Upper lobe of right lung (tissue), 1 donor: ENCODE results near the gene LDB2. TPM values are rescaled to one million over a fixed set of nuclear protein-coding genes. Genes with fewer than 3 reads are reported as not detected.
A peak's percentile ranks its signal among the peaks of the same experiment; 100 is the strongest.

Source experiments
- ATAC-seq: fragments of 200-7000 bp; cut with Tn5 transposase; one replicate; pipeline ENCODE4 v1.9.1; 2020; ENCODE audit warnings: mild to moderate bottlenecking, moderate library complexity
- DNase-seq: peaks from one replicate; pipeline ENCODE4 v3.0.0-alpha.2; 2020
- H3K27ac ChIP-seq: fragments of 200-600 bp; one replicate; pipeline ENCODE4 v1.8.0; 2022
- H3K27me3 ChIP-seq: fragments of 200-600 bp; one replicate; pipeline ENCODE4 v1.8.0; 2022; ENCODE audit warnings: mild to moderate bottlenecking
- H3K36me3 ChIP-seq: fragments of 200-600 bp; one replicate; pipeline ENCODE4 v1.8.0; 2022
- H3K4me1 ChIP-seq: fragments of 200-600 bp; one replicate; pipeline ENCODE4 v1.8.0; 2022
- H3K4me3 ChIP-seq: fragments of 200-600 bp; one replicate; pipeline ENCODE4 v1.8.0; 2022; ENCODE audit warnings: mild to moderate bottlenecking
- H3K9me3 ChIP-seq: fragments of 200-600 bp; one replicate; pipeline ENCODE4 v1.8.0; 2022
- CTCF ChIP-seq: fragments of 200-600 bp; IDR thresholded peaks from one replicate; pipeline ENCODE4 v1.8.0; 2022; ENCODE audit warnings: antibody characterized with exemption
- intact Hi-C: fragments of 100-400 bp; cut with DNase I; formaldehyde crosslinking; loops from one replicate; pipeline ENCODE4 v1.11.0; 2022
- total RNA-seq: library from RNA; stranded (reverse); fragmentation: NEBNext Ultra II Directional; extraction: Animal tissue kit (Norgen Biotek cat#: 25700); gene quantifications from one replicate; pipeline ENCODE4 v1.2.1, GENCODE V29; 2021
- donor health status: DM: no; HTN: yes; CAD: no; lungs with severe emphysema.

The LDB2 gene
- total RNA-seq, 1 donor from 2014 or later: 139 TPM

DNA sequence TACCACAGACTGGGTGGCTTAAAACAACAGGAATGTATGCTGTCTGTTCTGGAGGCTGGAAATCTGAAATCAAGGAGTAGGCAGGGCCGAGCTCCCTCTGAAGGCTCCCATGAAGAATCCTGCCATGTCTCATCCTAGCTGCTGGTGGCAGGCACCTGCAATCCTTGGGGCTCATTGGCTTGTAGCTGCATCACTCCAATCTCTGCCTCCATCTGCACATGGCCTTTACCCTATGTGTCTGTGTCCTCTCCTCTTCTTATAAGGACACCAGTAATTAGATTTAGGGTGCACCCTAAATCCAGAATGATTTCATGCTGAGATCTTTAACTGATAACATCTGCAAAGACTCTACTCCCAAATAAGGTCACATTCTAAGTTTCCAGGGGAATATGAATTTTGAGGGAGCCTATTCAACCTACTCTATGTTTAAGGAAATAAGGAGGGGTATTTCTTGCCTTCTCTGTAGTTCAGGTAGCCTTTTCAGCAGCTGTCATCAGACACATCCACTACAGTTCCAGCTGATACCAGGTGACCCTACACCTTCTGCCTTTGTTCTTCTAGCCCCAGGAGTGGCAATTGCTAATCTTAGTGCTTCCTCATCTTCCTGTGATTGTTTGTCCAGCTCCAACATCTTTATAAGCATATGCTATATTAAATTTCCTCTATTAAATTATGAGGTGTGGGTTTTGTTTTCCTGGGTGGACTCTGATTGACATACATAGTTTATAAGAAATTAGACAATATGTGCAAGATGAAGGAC is 377.1 kb downstream of the LDB2 start:
- no peak for ATAC-seq
- intact Hi-C loops: no loop called here

DNA sequence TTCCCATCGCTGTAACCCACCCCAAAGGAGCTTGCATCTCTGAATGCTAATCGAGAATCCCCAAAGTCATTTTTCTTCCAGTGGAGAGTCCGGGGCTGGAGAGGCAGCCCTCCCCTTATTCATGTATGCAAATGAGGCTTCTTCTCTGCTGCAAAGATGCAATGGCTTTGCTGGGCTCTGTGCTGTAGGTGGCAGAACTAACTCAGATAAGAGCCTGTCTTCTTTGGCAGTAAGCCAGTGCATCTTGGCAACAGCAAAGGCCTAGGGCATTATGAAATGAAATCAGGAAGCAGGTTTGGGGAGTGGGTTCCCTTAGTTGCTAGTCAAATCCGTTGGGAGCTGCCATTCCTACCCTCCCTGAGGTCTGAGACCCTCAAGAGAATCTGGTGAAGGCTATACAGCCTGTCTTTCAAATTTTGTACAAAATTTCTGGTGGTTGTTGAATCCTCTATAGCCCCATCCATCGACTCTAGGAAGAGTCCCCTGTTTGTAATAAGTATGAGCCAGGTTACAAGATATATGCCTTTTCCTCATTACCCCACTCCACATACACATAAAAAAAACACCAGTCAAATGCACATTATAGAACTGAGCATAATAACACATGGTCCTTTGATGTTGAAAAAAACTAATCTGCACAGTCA is 381.5 kb downstream of the LDB2 start:
- peak; percentile 48 for TF ChIP-seq CTCF
- Histone ChIP-seq H3K4me1 (no peaks in the 10 kb centered on the region), H3K4me3 (no peak overlapping the region), H3K36me3 (no peaks in the 10 kb centered on the region), H3K27ac (no peak overlapping the region), H3K27me3 (no peaks in the 10 kb centered on the region), H3K9me3 (no peaks in the 10 kb centered on the region)
- ATAC-seq (peak; percentile 59), DNase-seq (no peak)
- intact Hi-C loops: no loop called here

More for the DNA sequence above, 377.1 kb downstream of the LDB2 start:
- no peaks in the 10 kb centered on the region for H3K36me3 ChIP-seq
- no peak for DNase-seq
- H3K4me1 ChIP-seq: peaks cover 11% of the 10 kb centered on the region
- no peaks in the 10 kb centered on the region for H3K27me3 ChIP-seq
- no peak overlapping the region for H3K4me3 ChIP-seq
- no peak overlapping the region for H3K27ac ChIP-seq
- no peak for TF ChIP-seq CTCF
- no peaks in the 10 kb centered on the region for H3K9me3 ChIP-seq

DNA sequence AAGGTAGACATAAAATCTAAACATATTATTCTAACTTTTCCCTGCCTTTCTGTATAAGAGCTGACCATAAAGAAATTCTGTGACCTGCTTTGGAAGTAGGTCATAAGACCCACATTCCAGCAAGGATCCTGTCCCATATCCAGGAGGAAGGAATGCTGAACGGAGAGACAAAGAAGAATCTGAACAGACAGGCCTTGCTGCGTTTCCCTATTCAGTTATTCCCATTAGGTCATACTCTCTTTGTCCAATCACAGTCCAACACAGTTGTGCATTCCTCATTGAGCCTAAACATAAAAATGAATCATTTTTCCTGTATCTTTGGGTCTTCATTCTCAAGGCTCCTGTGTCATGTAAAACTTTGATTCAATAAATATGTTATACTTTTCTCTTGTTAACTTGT is 384.6 kb downstream of the LDB2 start:
- no peak for ATAC-seq
- H3K36me3 ChIP-seq: no peaks in the 10 kb centered on the region
- H3K4me3 ChIP-seq: no peak overlapping the region
- no peak for TF ChIP-seq CTCF
- H3K27ac ChIP-seq: no peak overlapping the region
- H3K4me1 ChIP-seq: no peaks in the 10 kb centered on the region
- no peaks in the 10 kb centered on the region for H3K27me3 ChIP-seq
- DNase-seq: no peak
- intact Hi-C loops: no loop called here
- H3K9me3 ChIP-seq: no peaks in the 10 kb centered on the region

- Histone ChIP-seq H3K27ac (no peak overlapping the region), H3K36me3 (peaks cover 8% of the 10 kb centered on the region), H3K4me3 (no peak overlapping the region), H3K27me3 (no peaks in the 10 kb centered on the region), H3K4me1 (no peaks in the 10 kb centered on the region), H3K9me3 (no peaks in the 10 kb centered on the region)
- TF ChIP-seq CTCF: no peak
- DNase-seq (no peak), ATAC-seq (no peak)
- intact Hi-C loops: no loop called here
Observed at GRCh38 chr4:16508968-16509367, 389.5 kb downstream of the LDB2 start.

DNA sequence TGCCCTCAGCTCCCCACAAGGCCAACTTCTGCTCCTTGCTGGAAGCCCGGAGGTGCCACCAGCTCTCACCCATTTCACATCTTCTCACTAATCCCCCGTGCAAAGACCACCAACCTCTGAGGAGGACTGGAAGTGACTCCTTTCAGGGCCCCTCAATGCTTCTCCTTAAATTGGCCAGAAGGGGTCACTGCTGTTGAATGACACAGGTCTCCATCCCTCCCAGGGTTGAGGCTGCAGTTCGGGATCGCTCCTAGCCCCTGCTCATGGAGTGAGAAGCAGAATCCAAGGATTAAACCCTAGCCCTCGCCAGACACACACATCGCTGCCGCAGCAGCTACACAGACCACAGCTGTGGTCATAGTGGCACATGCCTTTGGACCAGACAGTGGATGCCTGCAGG is 392.7 kb downstream of the LDB2 start:
- no peak overlapping the region for H3K27ac ChIP-seq
- H3K4me3 ChIP-seq: no peak overlapping the region
- ATAC-seq (peak; percentile 43), DNase-seq (no peak)
- no peaks in the 10 kb centered on the region for H3K9me3 ChIP-seq
- no peaks in the 10 kb centered on the region for H3K4me1 ChIP-seq
- TF ChIP-seq CTCF: peak; percentile 25
- H3K36me3 ChIP-seq: peaks cover 8% of the 10 kb centered on the region
- H3K27me3 ChIP-seq: no peaks in the 10 kb centered on the region
- intact Hi-C loops: no loop called here
